HL-60 (cell line): ENCODE results near the gene ZNF385D.

Experiments
- GABPA ChIP-seq: IDR thresholded peaks from 2 replicates; pipeline ENCODE4 v1.6.1; 2012; ENCODE audit warnings: low read depth
- POLR2AphosphoS5 ChIP-seq: IDR thresholded peaks from 2 replicates; pipeline ENCODE4 v1.6.1; 2012; ENCODE audit warnings: low read depth
- SPI1 ChIP-seq: IDR thresholded peaks from 2 replicates; pipeline ENCODE4 v1.6.1; 2012; ENCODE audit warnings: low read depth, mild to moderate bottlenecking, borderline replicate concordance
- TF ChIP-seq, protein P1 (sequence below): IDR thresholded peaks from one replicate; pipeline ENCODE4 v1.5.1; 2011; ENCODE audit warnings: low read length, control low read depth, inconsistent platforms; ENCODE audit not compliant: insufficient read depth
- TF ChIP-seq, protein P2 (sequence below): IDR thresholded peaks from 2 replicates; pipeline ENCODE4 v1.6.1; 2012; ENCODE audit warnings: low read depth; ENCODE audit not compliant: insufficient replicate concordance

GRCh38 chr3:21531909-21532308, 219.1 kb downstream of the ZNF385D start:
- TF ChIP-seq, protein P1, sequence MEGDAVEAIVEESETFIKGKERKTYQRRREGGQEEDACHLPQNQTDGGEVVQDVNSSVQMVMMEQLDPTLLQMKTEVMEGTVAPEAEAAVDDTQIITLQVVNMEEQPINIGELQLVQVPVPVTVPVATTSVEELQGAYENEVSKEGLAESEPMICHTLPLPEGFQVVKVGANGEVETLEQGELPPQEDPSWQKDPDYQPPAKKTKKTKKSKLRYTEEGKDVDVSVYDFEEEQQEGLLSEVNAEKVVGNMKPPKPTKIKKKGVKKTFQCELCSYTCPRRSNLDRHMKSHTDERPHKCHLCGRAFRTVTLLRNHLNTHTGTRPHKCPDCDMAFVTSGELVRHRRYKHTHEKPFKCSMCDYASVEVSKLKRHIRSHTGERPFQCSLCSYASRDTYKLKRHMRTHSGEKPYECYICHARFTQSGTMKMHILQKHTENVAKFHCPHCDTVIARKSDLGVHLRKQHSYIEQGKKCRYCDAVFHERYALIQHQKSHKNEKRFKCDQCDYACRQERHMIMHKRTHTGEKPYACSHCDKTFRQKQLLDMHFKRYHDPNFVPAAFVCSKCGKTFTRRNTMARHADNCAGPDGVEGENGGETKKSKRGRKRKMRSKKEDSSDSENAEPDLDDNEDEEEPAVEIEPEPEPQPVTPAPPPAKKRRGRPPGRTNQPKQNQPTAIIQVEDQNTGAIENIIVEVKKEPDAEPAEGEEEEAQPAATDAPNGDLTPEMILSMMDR = no peak
- TF ChIP-seq POLR2AphosphoS5 (no peak), GABPA (no peak), SPI1 (no peak)
- TF ChIP-seq, protein P2, sequence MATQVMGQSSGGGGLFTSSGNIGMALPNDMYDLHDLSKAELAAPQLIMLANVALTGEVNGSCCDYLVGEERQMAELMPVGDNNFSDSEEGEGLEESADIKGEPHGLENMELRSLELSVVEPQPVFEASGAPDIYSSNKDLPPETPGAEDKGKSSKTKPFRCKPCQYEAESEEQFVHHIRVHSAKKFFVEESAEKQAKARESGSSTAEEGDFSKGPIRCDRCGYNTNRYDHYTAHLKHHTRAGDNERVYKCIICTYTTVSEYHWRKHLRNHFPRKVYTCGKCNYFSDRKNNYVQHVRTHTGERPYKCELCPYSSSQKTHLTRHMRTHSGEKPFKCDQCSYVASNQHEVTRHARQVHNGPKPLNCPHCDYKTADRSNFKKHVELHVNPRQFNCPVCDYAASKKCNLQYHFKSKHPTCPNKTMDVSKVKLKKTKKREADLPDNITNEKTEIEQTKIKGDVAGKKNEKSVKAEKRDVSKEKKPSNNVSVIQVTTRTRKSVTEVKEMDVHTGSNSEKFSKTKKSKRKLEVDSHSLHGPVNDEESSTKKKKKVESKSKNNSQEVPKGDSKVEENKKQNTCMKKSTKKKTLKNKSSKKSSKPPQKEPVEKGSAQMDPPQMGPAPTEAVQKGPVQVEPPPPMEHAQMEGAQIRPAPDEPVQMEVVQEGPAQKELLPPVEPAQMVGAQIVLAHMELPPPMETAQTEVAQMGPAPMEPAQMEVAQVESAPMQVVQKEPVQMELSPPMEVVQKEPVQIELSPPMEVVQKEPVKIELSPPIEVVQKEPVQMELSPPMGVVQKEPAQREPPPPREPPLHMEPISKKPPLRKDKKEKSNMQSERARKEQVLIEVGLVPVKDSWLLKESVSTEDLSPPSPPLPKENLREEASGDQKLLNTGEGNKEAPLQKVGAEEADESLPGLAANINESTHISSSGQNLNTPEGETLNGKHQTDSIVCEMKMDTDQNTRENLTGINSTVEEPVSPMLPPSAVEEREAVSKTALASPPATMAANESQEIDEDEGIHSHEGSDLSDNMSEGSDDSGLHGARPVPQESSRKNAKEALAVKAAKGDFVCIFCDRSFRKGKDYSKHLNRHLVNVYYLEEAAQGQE = no peak
